ENCODE measurements around the gene BLVRA.
"Not testable (repeated sequence)": the region's sequence is repeated elsewhere in the genome, so short reads cannot be mapped to it uniquely, and the experiment has no call there.

The BLVRA gene

DNA sequence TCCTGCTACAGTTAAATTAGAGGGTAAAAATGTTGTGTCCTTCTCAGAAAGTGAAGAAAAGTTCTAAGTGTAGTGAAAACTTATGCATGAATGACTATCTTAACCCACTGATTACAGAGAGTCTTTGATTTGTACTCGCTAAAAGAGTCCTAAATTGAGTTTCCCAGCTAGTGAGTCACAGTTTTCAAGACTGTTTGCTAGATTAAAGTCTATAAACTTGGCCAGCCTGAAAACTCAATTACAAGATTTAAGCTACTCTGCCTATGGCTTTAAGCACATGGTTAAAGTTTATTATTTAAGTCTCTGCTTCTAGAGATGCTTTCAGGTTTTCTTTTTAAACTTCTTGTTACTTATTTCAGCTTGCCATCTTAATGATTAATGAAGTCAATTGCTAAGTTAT is 66.5 kb downstream of the BLVRA start:
- no peak overlapping the region for H3K4me3 ChIP-seq (ENCODE audit: low read depth, low read length)
- in situ Hi-C loops (cut with HindIII; ENCODE audit: low sequenced_read_pairs), result no loop called here
- no peak for DNase-seq (ENCODE audit: low read depth, low spot score)
- TF ChIP-seq, protein P1, sequence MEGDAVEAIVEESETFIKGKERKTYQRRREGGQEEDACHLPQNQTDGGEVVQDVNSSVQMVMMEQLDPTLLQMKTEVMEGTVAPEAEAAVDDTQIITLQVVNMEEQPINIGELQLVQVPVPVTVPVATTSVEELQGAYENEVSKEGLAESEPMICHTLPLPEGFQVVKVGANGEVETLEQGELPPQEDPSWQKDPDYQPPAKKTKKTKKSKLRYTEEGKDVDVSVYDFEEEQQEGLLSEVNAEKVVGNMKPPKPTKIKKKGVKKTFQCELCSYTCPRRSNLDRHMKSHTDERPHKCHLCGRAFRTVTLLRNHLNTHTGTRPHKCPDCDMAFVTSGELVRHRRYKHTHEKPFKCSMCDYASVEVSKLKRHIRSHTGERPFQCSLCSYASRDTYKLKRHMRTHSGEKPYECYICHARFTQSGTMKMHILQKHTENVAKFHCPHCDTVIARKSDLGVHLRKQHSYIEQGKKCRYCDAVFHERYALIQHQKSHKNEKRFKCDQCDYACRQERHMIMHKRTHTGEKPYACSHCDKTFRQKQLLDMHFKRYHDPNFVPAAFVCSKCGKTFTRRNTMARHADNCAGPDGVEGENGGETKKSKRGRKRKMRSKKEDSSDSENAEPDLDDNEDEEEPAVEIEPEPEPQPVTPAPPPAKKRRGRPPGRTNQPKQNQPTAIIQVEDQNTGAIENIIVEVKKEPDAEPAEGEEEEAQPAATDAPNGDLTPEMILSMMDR (IDR thresholded peaks at IDR 0.05; ENCODE audit: low read depth, low read length), result no peak

- in situ Hi-C loops (cut with HindIII; ENCODE audit: low sequenced_read_pairs), result no loop called here
- no peak overlapping the region for H3K4me3 ChIP-seq (ENCODE audit: low read depth, low read length)
- TF ChIP-seq, protein P1 (IDR thresholded peaks at IDR 0.05; ENCODE audit: low read depth, low read length), result no peak
- no peak for DNase-seq (ENCODE audit: low read depth, low spot score)
These were observed 66.9 kb downstream of the BLVRA start for GRCh38 chr7:43825391-43825808.

DNA sequence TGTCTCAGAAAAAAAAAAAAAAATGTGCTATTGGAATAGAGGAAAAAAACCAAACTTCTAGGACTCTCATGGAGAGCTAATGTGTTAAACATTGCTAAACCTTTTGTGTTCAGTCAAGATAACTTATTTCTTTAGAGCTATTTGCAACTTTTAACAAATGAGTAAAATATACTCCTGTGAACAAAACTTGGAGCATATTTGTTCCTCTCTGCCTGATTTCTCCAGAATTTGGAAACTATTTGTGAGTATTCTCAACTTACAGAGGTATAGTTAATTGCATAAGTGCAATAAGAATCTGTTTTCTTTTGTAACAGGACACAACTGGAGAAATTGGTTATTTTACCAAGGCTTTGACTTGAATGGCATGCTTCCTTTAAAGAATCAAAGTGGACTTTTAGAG is 72.4 kb downstream of the BLVRA start:
- in situ Hi-C loops (cut with HindIII; ENCODE audit: low sequenced_read_pairs); DNase-seq (ENCODE audit: low read depth, low spot score): not testable (repeated sequence)

GRCh38 chr7:43834463-43835251 is 76.2 kb downstream of the BLVRA start:
- in situ Hi-C loops (cut with HindIII; ENCODE audit: low sequenced_read_pairs), result no loop called here
- peak; percentile 12 for DNase-seq (ENCODE audit: low read depth, low spot score)
- no peak overlapping the region for H3K4me3 ChIP-seq (ENCODE audit: low read depth, low read length)
- TF ChIP-seq, protein P1 (IDR thresholded peaks at IDR 0.05; ENCODE audit: low read depth, low read length), result no peak

More for the DNA sequence above, 72.4 kb downstream of the BLVRA start:
- H3K4me3 ChIP-seq (ENCODE audit: low read depth, low read length), result not testable (repeated sequence)

DNA sequence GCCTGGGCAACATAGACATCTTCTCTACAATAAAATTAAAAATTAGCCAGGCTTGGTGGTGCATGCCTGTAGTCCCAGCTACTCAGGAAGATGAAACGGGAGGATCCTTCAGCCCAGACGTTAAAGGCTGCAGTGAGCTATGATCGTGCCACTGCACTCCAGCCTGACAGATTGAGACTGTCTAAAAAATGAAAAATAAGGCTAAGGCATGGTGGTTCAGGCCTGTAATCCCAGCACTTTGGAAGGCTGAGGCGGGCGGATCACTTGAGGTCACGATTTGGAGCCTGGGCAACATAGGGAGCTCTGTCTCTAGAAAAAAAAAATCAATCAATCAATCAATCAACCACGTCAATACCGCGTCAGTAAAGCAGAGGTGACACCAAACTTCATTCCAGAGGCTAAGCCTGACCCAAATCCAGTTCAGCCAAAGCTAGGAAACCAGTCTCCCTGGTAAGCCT is 79.8 kb downstream of the BLVRA start:
- in situ Hi-C loops (cut with HindIII; ENCODE audit: low sequenced_read_pairs), result no loop called here
- no peak overlapping the region for H3K4me3 ChIP-seq (ENCODE audit: low read depth, low read length)
- TF ChIP-seq, protein P1 (IDR thresholded peaks at IDR 0.05; ENCODE audit: low read depth, low read length), result no peak
- DNase-seq (ENCODE audit: low read depth, low spot score), result no peak

- TF ChIP-seq, protein P1 (IDR thresholded peaks at IDR 0.05; ENCODE audit: low read depth, low read length), result no peak
- in situ Hi-C loops (cut with HindIII; ENCODE audit: low sequenced_read_pairs), result no loop called here
These were observed 84.8 kb downstream of the BLVRA start for GRCh38 chr7:43843296-43843695.

GRCh38 chr7:43844257-43844656 is 85.8 kb downstream of the BLVRA start:
- no peak for DNase-seq (ENCODE audit: low read depth, low spot score)
- in situ Hi-C loops (cut with HindIII; ENCODE audit: low sequenced_read_pairs), result no loop called here
- TF ChIP-seq, protein P1 (IDR thresholded peaks at IDR 0.05; ENCODE audit: low read depth, low read length), result no peak
- no peak overlapping the region for H3K4me3 ChIP-seq (ENCODE audit: low read depth, low read length)

More at GRCh38 chr7:43843296-43843695, 84.8 kb downstream of the BLVRA start:
- no peak overlapping the region for H3K4me3 ChIP-seq (ENCODE audit: low read depth, low read length)
- no peak for DNase-seq (ENCODE audit: low read depth, low spot score)

Data from astrocyte of the spinal cord (primary cell).